Occipital lobe (tissue), 2 donors: ENCODE results near the gene LRTM2. TPM values are rescaled to one million over a fixed set of nuclear protein-coding genes. Genes with fewer than 3 reads are reported as not detected.

Source experiments
- DNase-seq: peaks from one replicate; lab custom pipeline; 2025; lab: John Stamatoyannopoulos, UW
- total RNA-seq: library from RNA; depleted of rRNA; stranded (reverse); fragments of >200 nt; gene quantifications from one replicate; pipeline ENCODE4 v1.2.3, GENCODE V29; 2014

The LRTM2 gene
- 4.5 TPM for total RNA-seq

- DNase-seq, result peak; percentile 29
Observed at GRCh38 chr12:1820191-1820895, at the start of gene LRTM2. Gene LRTM2 (plus strand): TSS chr12:1820565. CDS start chr12:1828149, 7,584 bp downstream.

DNA sequence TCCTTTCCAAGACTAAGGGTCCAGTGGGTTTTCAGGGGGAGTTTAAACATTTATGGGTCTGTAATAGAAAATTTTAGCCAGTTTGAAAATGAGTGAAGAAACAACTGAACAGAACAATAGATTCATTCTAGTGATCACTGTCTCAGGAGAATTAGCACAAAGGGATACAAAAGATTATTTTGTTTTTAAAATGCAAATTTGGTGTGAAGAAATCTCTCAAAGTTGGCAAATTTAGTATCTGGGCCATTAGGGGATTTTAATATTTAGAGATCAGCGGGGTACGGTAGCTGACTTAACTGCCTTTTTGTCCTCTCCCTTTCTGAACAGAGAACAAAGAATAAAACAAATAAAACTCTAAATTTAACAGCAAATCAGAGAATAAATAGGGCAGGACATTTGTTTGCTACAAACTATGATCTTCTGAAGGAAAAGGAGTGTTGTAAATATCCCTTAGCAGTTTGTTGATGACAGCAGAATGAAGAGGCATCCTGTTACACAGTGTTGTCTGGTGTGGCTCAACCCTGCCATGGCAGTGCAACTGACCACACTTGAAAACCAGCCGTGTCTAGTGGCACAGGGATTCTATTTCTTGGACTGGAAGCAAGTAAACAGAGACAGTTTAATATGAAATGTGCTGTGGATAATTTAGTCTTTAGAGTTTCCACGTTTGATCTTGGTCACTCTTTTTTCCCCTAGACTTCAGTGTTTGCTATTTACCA is 46.3 kb upstream of the LRTM2 start:
- DNase-seq, result no peak

DNA sequence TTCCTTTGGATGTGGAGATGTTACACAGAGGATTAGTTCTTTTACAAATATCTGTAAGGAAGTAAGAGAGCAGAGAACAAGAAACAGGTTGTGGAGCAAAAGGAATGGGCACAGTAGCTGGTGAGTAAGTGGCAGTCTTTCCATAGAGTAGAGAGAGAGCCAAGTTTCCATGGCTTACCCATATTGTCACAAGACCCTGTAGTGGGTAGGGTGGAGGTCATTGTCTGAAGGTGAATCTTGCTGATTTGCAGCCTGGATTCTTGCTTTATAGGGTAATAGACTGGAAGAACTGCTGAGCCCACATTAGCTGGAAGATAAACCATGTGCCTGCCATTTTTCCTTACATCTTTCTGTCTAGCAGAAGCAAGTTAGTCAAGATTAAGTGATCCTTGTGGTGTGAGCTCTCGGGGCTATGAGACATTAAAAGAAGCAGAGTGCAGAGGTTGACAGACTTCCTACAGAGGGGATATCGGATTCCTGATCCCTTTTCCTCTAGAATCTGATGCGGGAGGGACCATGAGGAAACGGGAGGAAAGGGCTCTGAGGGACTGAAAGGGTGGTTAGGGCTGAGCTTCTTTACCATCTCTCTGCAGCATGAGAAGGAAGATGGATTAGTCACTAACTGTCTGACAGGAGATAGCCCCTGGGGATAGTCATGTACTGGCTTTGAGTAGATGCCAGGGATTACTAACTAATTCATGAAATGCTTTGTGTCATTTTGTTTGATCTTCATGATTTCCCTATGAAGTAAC is 44.0 kb upstream of the LRTM2 start:
- DNase-seq, result no peak

GRCh38 chr12:1777798-1778197 is 42.6 kb upstream of the LRTM2 start:
- no peak for DNase-seq

DNA sequence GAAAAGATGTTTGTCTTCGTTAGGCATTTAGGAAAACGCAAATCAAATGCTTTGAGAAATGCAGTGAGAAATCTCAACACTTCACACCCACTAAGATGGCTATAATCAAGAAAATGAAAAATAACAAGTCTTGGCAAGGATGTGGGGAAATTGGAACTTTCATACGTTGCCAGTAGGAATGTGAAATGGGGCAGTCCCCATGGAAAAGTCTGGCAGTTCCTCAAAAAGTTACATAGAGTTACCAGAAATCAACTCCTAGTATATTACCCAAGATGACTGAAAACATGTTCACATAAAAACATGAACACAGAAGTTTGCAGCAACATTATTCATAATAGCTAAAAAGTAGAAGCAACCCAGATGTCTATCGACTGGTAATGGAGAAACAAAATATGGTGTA is 41.5 kb upstream of the LRTM2 start:
- DNase-seq, result no peak

- no peak for DNase-seq
Observed at GRCh38 chr12:1779783-1780182, 40.6 kb upstream of the LRTM2 start.

GRCh38 chr12:1781772-1782171 is 38.6 kb upstream of the LRTM2 start:
- DNase-seq, result no peak

DNA sequence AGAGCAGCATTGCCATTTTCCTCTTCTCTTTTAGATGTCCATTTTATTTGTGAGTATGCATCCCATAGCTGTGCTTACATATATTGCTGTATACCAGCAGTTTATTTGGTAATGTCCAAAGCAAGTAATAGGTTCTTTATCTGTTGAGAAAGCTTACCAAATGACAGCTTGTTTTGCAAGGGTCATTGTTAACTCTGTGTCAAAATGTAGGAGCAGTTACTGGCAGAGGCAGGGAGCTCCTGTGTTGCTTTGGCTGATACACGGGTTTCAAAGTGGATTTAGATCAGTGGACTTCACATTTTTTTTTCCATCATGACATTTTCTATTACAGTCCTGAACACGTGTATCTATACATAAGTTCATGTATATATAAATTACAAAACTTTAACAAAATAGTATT is 38.1 kb upstream of the LRTM2 start:
- DNase-seq, result no peak

- no peak for DNase-seq
Observed at GRCh38 chr12:1787714-1788113, 32.7 kb upstream of the LRTM2 start.

- no peak for DNase-seq
Observed at GRCh38 chr12:1790444-1790843, 29.9 kb upstream of the LRTM2 start.

DNA sequence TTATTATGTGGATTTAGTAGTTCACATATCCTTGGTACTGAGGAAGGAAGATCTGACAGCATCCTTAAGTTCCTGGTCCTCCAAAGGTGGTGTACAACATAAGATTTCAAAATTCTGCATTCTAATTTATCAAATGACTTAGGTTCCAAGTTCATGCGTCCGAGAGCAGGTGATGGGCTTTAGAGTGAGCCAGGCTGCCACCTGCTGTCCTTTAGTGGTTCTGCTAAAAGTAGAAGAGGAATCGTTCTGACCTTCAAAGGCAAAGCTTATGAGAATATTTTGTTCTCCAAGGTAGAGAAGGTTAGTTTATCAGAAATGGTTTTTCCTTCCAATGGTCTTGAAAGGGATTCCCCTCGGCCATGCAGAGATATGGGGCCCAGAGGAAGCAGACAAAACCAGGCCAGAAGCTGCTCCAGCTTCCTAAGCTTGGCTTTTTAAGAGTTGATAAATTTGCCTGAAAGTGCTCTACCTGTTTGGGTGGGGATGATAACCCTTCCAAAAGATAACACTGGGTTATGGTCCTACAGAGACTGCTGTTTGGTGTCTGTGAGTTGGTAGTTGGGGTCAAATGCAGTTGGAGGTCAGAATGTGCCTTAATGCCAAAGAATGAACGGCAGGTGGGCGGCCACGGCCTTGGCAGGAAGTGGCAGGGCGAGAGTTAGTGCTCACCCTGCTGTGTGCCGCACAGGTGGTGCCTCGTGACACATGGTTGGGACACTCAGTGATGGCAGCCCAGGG is 29.1 kb upstream of the LRTM2 start:
- DNase-seq, result peak; percentile 35

GRCh38 chr12:1792406-1792805 is 28.0 kb upstream of the LRTM2 start:
- no peak for DNase-seq

GRCh38 chr12:1793426-1794210 is 26.7 kb upstream of the LRTM2 start:
- no peak for DNase-seq

GRCh38 chr12:1794440-1795090 is 25.8 kb upstream of the LRTM2 start:
- no peak for DNase-seq

GRCh38 chr12:1795221-1795784 is 25.1 kb upstream of the LRTM2 start:
- DNase-seq, result no peak

DNA sequence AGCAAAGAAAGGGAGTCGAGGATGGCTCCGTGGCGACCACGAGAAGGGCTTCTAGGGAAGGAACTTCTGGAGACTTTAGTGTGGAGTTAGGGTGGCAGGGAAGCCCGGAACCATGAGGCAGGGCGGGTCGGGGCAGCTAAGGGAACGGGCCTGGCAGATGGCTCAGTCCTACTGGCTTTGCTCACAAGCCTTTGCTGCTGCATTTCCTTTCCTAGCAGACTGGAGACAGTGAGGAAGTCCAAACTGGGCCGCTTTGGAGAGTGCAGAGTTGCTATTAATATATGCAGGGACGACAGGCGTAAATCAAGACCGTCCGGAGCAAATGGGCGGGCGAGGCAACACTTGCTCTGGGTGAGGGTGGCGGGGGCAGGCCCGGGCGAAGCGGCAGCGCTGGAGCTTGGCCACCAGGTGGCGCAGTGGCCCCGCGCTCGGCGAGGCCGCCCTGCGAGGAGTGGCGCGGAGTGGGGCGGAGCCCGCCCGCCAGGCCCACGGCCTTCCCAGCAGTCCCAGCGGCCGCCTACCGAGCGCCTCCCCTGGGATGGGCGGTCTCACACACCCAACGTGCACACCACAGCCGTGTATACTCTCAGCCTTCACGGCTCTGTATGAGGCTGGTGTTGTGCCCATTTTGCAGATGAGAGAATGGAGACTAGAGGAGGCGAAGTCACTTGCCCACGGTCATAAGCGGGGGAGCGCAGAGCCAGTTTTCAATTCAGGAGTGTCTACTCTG is 24.4 kb upstream of the LRTM2 start:
- DNase-seq, result peak; percentile 82

- DNase-seq, result no peak
Observed at GRCh38 chr12:1796515-1797010, 23.8 kb upstream of the LRTM2 start.

- DNase-seq, result no peak
Observed at GRCh38 chr12:1797011-1797901, 23.1 kb upstream of the LRTM2 start.
